K562 (cell line): Measurements from ENCODE around the gene ITGBL1. TPM values are rescaled to one million over a fixed set of nuclear protein-coding genes. Genes with fewer than 3 reads are reported as not detected.

Source experiments
- ATAC-seq: fragments of 200-7000 bp; cut with Tn5 transposase; 3 replicates; pipeline ENCODE4 v1.9.1; 2020; ENCODE audit warnings: moderate library complexity
- BruUV-seq: library from RNA; stranded (reverse); fragments of 400-500 nt; replicated peaks from 2 replicates; lab custom pipeline; 2021; lab: Mats Ljungman, UMichigan
- CTCF ChIA-PET: fragments of 300-600 bp; formaldehyde crosslinking; extraction: SDS; loops from one replicate; lab custom pipeline; 2021; ENCODE audit warnings: low intra/inter-chr PET ratio; lab: Yijun Ruan, JAX
- POLR2A ChIA-PET: fragments of 300-600, 350-650 bp; sonication (Branson Sonifier 250); formaldehyde crosslinking; extraction: SDS; loops from one replicate; lab custom pipeline; 2021; ENCODE audit warnings: antibody characterized with exemption, inconsistent platforms; lab: Yijun Ruan, JAX
- DNase-seq, 4 experiments: peaks; one replicate each; pipeline versions ENCODE4 v3.0.0 to v3.0.0-alpha.2; 2011 to 2018; ENCODE audit warnings: low spot score in 3 of 4, mixed read lengths in 3 of 4; ENCODE audit errors: extremely low read depth in 1 of 4
- FAIRE-seq: peaks from 2 replicates; lab custom pipeline; 2011; peaks lifted over from hg19 to GRCh38; lab: Jason Lieb, UNC
- H2AFZ ChIP-seq: 2 replicates; pipeline ENCODE4 v1.6.0; 2011; ENCODE audit warnings: low read depth, low read length, control low read depth, inconsistent platforms
- H3K27ac ChIP-seq: fragments of 200-600 bp; 3 replicates; pipeline ENCODE4 v1.8.0; 2011; ENCODE audit warnings: low read depth, mild to moderate bottlenecking, control low read depth, inconsistent platforms, low read length, moderate library complexity, mixed read lengths; ENCODE audit errors: extremely low read depth
- H3K27me3 ChIP-seq, 2 experiments: fragments of 300-600 bp in 1 of 2; 2 replicates in 1 of 2; 3 replicates in 1 of 2; pipeline versions ENCODE4 v1.6.0 to v1.8.0; 2011; ENCODE audit warnings: inconsistent platforms in 2 of 2, low read length in 2 of 2, mild to moderate bottlenecking in 1 of 2, mixed read lengths in 1 of 2, moderate library complexity in 1 of 2; ENCODE audit not compliant: control insufficient read depth in 2 of 2, insufficient read depth in 2 of 2
- H3K36me3 ChIP-seq: fragments of 300-600 bp; 3 replicates; pipeline ENCODE4 v1.8.0; 2011; ENCODE audit warnings: mild to moderate bottlenecking, low read length, inconsistent platforms; ENCODE audit not compliant: control insufficient read depth, insufficient read depth
- H3K4me1 ChIP-seq, 2 experiments: fragments of 200-600 bp in 1 of 2; replicated peaks in 1 of 2; 2 replicates in 1 of 2; 3 replicates in 1 of 2; pipeline versions ENCODE4 v1.5.1 to v1.8.0; 2011; ENCODE audit warnings: inconsistent platforms in 2 of 2, low read length in 2 of 2, mild to moderate bottlenecking in 1 of 2, mixed read lengths in 1 of 2, moderate library complexity in 1 of 2; ENCODE audit not compliant: control insufficient read depth in 2 of 2, insufficient read depth in 2 of 2
- H3K4me2 ChIP-seq: 2 replicates; pipeline ENCODE4 v1.6.1; 2011; ENCODE audit warnings: low read length, control low read depth, inconsistent platforms, mixed read lengths; ENCODE audit not compliant: insufficient read depth
- H3K4me3 ChIP-seq: fragments of 200-600 bp; sonication (generic), shearing (Covaris generic); 2 replicates; pipeline ENCODE4 v1.5.1; 2016; ENCODE audit warnings: control low read depth, inconsistent platforms
- H3K79me2 ChIP-seq: fragments of 200-600 bp; 3 replicates; pipeline ENCODE4 v1.8.0; 2011; ENCODE audit warnings: low read length, inconsistent platforms; ENCODE audit not compliant: control insufficient read depth, insufficient read depth
- H3K9ac ChIP-seq, 2 experiments: 2 replicates each; pipeline versions ENCODE4 v1.6.0 to v1.6.1; 2011; ENCODE audit warnings: low read depth in 2 of 2, low read length in 2 of 2, control low read depth in 1 of 2, inconsistent platforms in 1 of 2, mild to moderate bottlenecking in 1 of 2, mixed read lengths in 1 of 2; ENCODE audit not compliant: insufficient read depth in 1 of 2
- H3K9me1 ChIP-seq: one replicate; pipeline ENCODE4 v1.6.0; 2011; ENCODE audit warnings: inconsistent platforms, mild to moderate bottlenecking, low read length, moderate library complexity; ENCODE audit not compliant: control insufficient read depth, insufficient read depth
- H3K9me3 ChIP-seq: replicated peaks from 2 replicates; pipeline ENCODE4 v1.5.1; 2011; ENCODE audit warnings: low read depth, low read length, inconsistent platforms; ENCODE audit not compliant: control insufficient read depth, insufficient read depth
- H4K20me1 ChIP-seq: replicated peaks from 2 replicates; pipeline ENCODE4 v1.6.1; 2011; ENCODE audit warnings: low read length, inconsistent platforms, mixed read lengths; ENCODE audit not compliant: control insufficient read depth, insufficient read depth
- WGBS: fragments of 100-300 bp; shearing (Covaris generic); methylation state at CpG from one replicate; pipeline ENCODE4 v1.1.6; 2016; ENCODE audit warnings: low coverage, mixed read lengths; ENCODE audit not compliant: insufficient coverage; ENCODE audit errors: missing lambda C conversion rate; 5-methylcytosine and 5-hydroxymethylcytosine counted together
- in situ Hi-C: fragments of 300-500 bp; cut with MboI; formaldehyde crosslinking; loops from 4 replicates; pipeline ENCODE4 v1.15.0; 2018; ENCODE audit warnings: inconsistent platforms, mixed read lengths
- intact Hi-C: fragments of 100-400 bp; cut with micrococcal nuclease; formaldehyde crosslinking; loops from 2 replicates; pipeline ENCODE4 v1.14.2; 2022
- polyA plus RNA-seq, 8 experiments: library from polyadenylated mRNA; depleted of rRNA in 4 of 8; stranded (reverse) in 5 of 8; unstranded in 3 of 8; fragments of >200 nt; fragmentation: Nextera tagmentation in 2 of 8; fragmentation: Illumina TruSeq in 1 of 8; extraction: Ambion mirVana in 2 of 8; extraction: Trizol in 1 of 8; gene quantifications; 2 replicates each; pipeline versions ENCODE4 v1.2.1 to v1.2.3, GENCODE V29; 2011 to 2014; ENCODE audit warnings: inconsistent platforms in 1 of 8, missing spikeins in 1 of 8
- total RNA-seq, 7 experiments: library from RNA; depleted of rRNA in 6 of 7; stranded (reverse); fragments of >200 nt in 6 of 7; fragmentation: Illumina TruSeq in 2 of 7; extraction: Trizol in 2 of 7; gene quantifications; 2 replicates each; pipeline versions ENCODE4 v1.2.1 to v1.2.3, GENCODE V29; 2011 to 2021; ENCODE audit warnings: low replicate concordance in 1 of 7
- TF ChIP-seq, protein P1 (sequence below): sonication (generic); formaldehyde crosslinking; IDR thresholded peaks from 2 replicates; pipeline ENCODE4 v1.8.0; 2023; ENCODE audit warnings: mild to moderate bottlenecking, missing genetic modification reagents
- TF ChIP-seq, protein P2 (sequence below): fragments of 250-450 bp; sonication (Bioruptor Pico); IDR thresholded peaks from 2 replicates; pipeline ENCODE4 v1.4.0; 2020; ENCODE audit warnings: mild to moderate bottlenecking, moderate library complexity, borderline replicate concordance

The ITGBL1 gene
- total and polyA plus RNA-seq, 9 of the 15 experiments (the other 6 are each of a cell fraction or from before 2014, with no cell fraction given), result 0.04 to 0.73 (median 0.32) TPM; not detected in 1

DNA sequence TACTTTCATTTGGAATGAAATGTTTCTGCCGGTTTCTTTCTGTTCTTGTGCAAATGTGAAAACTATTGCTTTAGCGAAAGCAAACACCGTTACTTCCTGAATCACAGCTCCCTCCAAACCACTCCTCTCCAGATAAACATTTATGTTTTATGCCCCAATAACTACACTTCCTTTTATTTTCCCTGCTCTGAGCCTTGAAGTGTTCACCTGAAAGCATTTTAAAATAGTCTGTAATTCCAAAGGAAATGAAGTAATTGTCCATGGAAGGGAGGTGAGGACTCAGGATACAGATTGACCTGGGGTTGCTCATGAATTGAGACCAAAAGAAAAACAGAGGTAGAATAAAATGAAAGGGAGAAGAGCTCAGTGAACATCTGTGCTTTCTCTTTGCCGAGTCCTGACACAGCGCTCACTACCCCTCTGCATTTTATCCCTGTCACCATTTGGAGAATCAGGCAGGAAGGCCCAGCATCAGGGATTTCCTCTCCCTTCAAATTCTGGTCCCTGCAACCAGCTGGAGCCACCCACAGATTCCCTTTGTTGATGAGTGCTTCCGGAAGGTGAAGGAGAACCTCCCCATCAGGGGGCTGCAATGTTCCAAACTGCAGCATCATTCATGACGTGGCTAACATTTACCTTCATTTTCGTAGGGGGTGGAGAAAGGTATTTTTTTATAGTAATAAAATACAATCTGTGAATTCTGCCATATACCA lies 171.9 kb downstream of the ITGBL1 start:
- Histone ChIP-seq H3K4me3 (no peak overlapping the region), H3K4me1 (no peaks in the 10 kb centered on the region), H3K27me3 (no peaks in the 10 kb centered on the region), H3K9ac (no peak overlapping the region), H3K9me3 (no peaks in the 10 kb centered on the region), H3K36me3 (no peaks in the 10 kb centered on the region), H3K79me2 (no peaks in the 10 kb centered on the region), H2AFZ (no peak overlapping the region), H3K4me2 (no peak overlapping the region), H3K27ac (no peak overlapping the region), H3K9me1 (no peaks in the 10 kb centered on the region), H4K20me1 (no peaks in the 10 kb centered on the region)
- ATAC-seq (no peak), DNase-seq (no peak), FAIRE-seq (no peak)
- WGBS, result 0% methylated on average over 5 of the region's 8 CpGs
- in situ Hi-C loops (no loop called here), intact Hi-C loops (no loop called here)
- TF ChIP-seq, protein P1, sequence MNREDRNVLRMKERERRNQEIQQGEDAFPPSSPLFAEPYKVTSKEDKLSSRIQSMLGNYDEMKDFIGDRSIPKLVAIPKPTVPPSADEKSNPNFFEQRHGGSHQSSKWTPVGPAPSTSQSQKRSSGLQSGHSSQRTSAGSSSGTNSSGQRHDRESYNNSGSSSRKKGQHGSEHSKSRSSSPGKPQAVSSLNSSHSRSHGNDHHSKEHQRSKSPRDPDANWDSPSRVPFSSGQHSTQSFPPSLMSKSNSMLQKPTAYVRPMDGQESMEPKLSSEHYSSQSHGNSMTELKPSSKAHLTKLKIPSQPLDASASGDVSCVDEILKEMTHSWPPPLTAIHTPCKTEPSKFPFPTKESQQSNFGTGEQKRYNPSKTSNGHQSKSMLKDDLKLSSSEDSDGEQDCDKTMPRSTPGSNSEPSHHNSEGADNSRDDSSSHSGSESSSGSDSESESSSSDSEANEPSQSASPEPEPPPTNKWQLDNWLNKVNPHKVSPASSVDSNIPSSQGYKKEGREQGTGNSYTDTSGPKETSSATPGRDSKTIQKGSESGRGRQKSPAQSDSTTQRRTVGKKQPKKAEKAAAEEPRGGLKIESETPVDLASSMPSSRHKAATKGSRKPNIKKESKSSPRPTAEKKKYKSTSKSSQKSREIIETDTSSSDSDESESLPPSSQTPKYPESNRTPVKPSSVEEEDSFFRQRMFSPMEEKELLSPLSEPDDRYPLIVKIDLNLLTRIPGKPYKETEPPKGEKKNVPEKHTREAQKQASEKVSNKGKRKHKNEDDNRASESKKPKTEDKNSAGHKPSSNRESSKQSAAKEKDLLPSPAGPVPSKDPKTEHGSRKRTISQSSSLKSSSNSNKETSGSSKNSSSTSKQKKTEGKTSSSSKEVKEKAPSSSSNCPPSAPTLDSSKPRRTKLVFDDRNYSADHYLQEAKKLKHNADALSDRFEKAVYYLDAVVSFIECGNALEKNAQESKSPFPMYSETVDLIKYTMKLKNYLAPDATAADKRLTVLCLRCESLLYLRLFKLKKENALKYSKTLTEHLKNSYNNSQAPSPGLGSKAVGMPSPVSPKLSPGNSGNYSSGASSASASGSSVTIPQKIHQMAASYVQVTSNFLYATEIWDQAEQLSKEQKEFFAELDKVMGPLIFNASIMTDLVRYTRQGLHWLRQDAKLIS (CRISPR knock-in tag), result no peak
- TF ChIP-seq, protein P2, sequence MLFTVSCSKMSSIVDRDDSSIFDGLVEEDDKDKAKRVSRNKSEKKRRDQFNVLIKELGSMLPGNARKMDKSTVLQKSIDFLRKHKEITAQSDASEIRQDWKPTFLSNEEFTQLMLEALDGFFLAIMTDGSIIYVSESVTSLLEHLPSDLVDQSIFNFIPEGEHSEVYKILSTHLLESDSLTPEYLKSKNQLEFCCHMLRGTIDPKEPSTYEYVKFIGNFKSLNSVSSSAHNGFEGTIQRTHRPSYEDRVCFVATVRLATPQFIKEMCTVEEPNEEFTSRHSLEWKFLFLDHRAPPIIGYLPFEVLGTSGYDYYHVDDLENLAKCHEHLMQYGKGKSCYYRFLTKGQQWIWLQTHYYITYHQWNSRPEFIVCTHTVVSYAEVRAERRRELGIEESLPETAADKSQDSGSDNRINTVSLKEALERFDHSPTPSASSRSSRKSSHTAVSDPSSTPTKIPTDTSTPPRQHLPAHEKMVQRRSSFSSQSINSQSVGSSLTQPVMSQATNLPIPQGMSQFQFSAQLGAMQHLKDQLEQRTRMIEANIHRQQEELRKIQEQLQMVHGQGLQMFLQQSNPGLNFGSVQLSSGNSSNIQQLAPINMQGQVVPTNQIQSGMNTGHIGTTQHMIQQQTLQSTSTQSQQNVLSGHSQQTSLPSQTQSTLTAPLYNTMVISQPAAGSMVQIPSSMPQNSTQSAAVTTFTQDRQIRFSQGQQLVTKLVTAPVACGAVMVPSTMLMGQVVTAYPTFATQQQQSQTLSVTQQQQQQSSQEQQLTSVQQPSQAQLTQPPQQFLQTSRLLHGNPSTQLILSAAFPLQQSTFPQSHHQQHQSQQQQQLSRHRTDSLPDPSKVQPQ (CRISPR knock-in tag), result no peak
- POLR2A ChIA-PET, result no interaction called here
- CTCF ChIA-PET, result no interaction called here
- no TSS peak for BruUV-seq
